IPS-20b (cell line): ENCODE measurements around the gene TARS1.

Experiments
- H3K27ac ChIP-seq: one replicate; pipeline ENCODE4 v1.5.1; 2013; ENCODE audit warnings: low read length
- H3K27me3 ChIP-seq: 2 replicates; pipeline ENCODE4 v1.6.1; 2013; ENCODE audit warnings: mild to moderate bottlenecking, low read length, inconsistent platforms; ENCODE audit not compliant: insufficient read depth
- H3K36me3 ChIP-seq: 2 replicates; pipeline ENCODE4 v1.6.1; 2013; ENCODE audit warnings: low read depth, mild to moderate bottlenecking, inconsistent platforms, low read length, moderate library complexity; ENCODE audit not compliant: insufficient read depth
- H3K4me1 ChIP-seq: 2 replicates; pipeline ENCODE4 v1.6.1; 2013; ENCODE audit warnings: mild to moderate bottlenecking, control low read depth, inconsistent platforms, low read length, moderate library complexity; ENCODE audit not compliant: insufficient read depth
- H3K4me3 ChIP-seq: 2 replicates; pipeline ENCODE4 v1.5.1; 2013; ENCODE audit warnings: mild to moderate bottlenecking, low read length, inconsistent platforms
- H3K9ac ChIP-seq: 2 replicates; pipeline ENCODE4 v1.6.1; 2013; ENCODE audit warnings: low read depth, mild to moderate bottlenecking, inconsistent platforms, low read length, moderate library complexity
- H3K9me3 ChIP-seq: 2 replicates; pipeline ENCODE4 v1.6.1; 2013; ENCODE audit warnings: mild to moderate bottlenecking, low read depth, low read length, inconsistent platforms; ENCODE audit not compliant: insufficient read depth

TARS1 gene

DNA sequence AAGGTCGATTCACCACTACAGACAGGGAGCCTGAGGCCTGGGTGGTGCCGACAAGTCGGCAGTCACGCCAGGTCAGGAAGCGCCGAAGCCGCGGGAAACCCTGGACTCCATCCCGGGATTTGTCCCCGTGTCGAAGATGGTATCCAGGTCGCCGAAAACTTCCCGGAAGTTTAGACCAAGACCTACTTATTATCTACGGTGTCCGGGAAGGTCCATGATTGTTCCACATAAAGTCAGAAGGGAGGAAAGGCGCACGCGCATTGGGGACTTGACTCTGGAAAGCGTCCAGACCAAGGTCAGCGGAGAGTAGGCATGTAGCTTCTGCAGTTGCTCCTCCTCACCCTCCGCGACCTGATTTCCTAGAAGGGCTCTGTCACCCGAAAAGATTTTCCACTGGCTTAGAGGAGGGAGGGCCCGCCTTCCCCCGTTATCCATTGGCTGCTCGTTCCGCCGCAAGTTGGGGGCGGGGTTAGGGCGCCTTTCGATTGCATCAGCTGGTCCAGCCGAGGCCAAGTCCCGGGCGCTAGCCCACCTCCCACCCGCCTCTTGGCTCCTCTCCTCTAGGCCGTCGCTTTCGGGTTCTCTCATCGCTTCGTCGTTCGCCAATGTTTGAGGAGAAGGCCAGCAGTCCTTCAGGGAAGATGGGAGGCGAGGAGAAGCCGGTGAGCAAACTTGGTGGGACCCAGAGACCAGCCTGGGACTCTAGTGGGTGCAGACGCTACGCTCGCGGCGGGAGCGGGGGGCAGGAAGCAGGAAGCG lies at the start of gene TARS1:
TSS of gene TARS1 (plus strand) at position 484 of the 759 bp plus-strand sequence. CDS start at position 606, 122 bp downstream.
- Histone ChIP-seq H3K4me1 (peaks cover 20% of the 10 kb centered on the region; the same call in 1 of the 2 replicates), H3K27me3 (no peaks in the 10 kb centered on the region), H3K4me3 (peak within 1 kb of the TSS; percentile 99), H3K9me3 (no peaks in the 10 kb centered on the region), H3K9ac (peak within 1 kb of the TSS; percentile 100), H3K27ac (peak within 1 kb of the TSS; percentile 97), H3K36me3 (peaks cover 25% of the 10 kb centered on the region)

DNA sequence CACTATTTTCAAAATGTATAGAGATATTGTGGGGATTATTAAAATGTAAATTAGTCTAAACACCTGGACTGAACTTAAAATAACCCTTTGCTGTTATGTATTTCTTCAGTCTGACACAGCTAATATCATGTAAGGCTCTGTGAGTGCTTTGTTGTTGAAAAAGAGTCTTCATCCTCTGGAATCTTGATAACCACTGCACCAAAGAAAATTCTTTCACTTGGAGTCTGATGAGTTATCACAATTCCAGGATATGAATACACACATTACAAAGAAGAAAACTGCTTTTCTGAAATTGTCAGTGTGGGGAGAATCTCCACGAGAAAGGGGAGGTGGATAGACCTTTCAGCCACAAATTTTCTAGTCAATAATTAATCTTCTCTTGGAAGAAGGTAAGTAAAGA lies 42.3 kb upstream of the TARS1 start:
- no peaks in the 10 kb centered on the region for H3K9me3 ChIP-seq

DNA sequence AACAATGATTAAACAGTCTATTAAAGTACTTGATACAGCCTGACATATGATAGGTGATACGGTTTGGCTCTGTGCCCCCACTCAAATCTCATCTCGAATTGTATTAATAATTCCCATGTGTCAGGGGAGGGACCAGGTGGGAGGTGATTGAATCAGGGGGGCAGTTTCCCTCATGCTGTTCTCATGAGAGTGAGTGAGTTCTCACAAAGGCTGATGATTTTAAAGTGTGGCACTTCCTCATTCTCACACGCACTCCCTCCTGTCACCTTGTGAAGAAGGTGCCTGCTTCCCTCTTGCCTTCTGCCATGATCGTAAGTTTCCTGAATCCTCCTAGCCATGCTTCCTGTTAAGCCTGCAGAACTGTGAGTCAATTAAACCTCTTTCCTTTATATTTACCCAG lies 40.1 kb upstream of the TARS1 start:
- no peaks in the 10 kb centered on the region for H3K27me3 ChIP-seq
- H3K9ac ChIP-seq = no peak overlapping the region
- no peak overlapping the region for H3K4me3 ChIP-seq
- no peaks in the 10 kb centered on the region for H3K9me3 ChIP-seq
- no peaks in the 10 kb centered on the region for H3K36me3 ChIP-seq
- H3K27ac ChIP-seq = no peak overlapping the region
- H3K4me1 ChIP-seq = no peaks in the 10 kb centered on the region; the same call in none of the 2 replicates

More for the DNA sequence above, 42.3 kb upstream of the TARS1 start:
- Histone ChIP-seq H3K36me3 (no peaks in the 10 kb centered on the region), H3K9ac (no peak overlapping the region), H3K4me1 (no peaks in the 10 kb centered on the region; the same call in none of the 2 replicates), H3K4me3 (no peak overlapping the region), H3K27ac (no peak overlapping the region), H3K27me3 (no peaks in the 10 kb centered on the region)

DNA sequence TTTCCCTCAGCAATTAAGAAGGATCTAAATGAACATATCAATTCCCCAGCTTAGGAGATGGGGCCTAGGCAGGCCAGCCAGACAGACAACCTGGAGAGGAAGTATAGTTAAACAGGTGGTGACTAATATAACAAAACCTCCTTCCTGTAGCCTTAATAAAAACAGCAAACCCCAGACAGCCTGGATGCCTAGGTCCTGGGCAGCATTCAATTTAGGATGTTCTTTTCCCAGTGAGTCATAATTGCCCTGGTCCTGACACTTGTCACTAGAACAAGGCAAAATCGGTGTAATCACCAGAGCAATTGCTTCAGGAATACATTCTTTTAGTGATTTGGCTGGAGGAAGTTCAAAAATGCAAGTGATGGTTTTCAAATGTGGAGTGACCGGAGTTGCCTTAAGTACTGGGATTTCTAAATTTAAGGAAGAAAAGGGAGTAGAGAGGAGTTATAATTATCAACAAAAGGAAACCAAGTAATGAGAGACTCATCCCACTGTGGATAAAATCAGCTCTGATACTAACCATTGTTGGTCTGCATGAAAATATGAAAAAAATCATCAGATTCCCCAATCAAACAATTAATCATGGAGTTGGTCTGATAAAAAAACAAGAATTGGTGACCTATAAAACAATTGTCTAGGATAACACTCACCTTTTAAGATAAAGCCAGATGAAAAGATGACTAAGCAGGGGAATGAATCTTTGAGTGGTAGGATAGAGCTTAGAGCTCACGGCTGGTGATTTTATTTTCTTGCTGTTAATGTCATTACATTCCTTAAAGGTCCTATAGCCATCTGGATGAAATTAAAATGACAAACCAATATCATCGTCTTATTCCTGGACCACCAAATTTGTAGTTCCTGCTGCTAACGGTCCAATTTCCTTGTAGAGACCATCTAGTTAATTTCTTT lies 39.0 kb upstream of the TARS1 start:
- Histone ChIP-seq H3K27ac (no peak overlapping the region), H3K36me3 (no peaks in the 10 kb centered on the region), H3K4me3 (no peak overlapping the region), H3K27me3 (no peaks in the 10 kb centered on the region), H3K9ac (no peak overlapping the region), H3K4me1 (no peaks in the 10 kb centered on the region; the same call in 1 of the 2 replicates), H3K9me3 (no peaks in the 10 kb centered on the region)

DNA sequence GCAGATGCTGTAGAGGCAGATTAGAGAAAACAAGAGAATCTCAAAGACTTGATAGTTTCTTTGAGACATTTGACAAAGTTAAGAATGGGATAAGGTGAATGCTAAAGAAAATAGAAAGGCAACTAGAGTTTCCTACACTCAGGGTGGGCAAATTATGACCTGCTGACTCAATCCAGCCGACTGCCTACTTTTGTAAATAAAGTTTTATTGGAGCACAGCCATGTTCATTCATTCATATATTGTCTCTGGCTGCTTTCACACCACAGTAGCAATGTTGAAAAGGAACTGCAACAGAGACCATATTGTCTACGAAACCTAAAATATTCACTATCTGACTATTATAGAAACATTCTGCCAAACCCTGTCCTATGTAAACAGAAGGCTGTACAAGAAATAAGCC lies 37.6 kb upstream of the TARS1 start:
- no peak overlapping the region for H3K27ac ChIP-seq
- no peaks in the 10 kb centered on the region for H3K9me3 ChIP-seq
- H3K9ac ChIP-seq = no peak overlapping the region
- H3K27me3 ChIP-seq = no peaks in the 10 kb centered on the region
- no peaks in the 10 kb centered on the region for H3K36me3 ChIP-seq
- no peak overlapping the region for H3K4me3 ChIP-seq
- no peaks in the 10 kb centered on the region; the same call in 1 of the 2 replicates for H3K4me1 ChIP-seq

DNA sequence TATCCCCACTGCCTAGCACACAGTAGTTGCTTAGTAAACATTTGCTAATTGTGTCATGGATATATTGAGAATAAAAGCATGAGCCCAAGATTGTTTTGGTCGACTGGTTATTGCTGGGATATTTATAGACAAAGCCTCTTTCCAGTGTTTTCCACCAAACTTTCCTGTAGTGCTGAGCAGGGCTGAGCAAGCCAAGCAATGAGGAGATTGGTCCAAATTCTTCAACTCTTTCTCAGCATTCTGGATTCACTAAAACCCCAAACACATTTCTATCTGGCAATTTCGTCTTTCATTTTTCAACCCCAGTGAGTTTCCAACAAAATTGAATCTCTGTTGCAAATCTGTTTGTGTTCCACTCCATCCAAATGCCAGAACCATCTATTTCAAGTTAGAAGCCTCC lies 31.9 kb upstream of the TARS1 start:
- Histone ChIP-seq H3K27ac (no peak overlapping the region), H3K9me3 (no peaks in the 10 kb centered on the region), H3K36me3 (no peaks in the 10 kb centered on the region), H3K4me1 (no peaks in the 10 kb centered on the region), H3K4me3 (no peak overlapping the region), H3K9ac (no peak overlapping the region), H3K27me3 (no peaks in the 10 kb centered on the region)

DNA sequence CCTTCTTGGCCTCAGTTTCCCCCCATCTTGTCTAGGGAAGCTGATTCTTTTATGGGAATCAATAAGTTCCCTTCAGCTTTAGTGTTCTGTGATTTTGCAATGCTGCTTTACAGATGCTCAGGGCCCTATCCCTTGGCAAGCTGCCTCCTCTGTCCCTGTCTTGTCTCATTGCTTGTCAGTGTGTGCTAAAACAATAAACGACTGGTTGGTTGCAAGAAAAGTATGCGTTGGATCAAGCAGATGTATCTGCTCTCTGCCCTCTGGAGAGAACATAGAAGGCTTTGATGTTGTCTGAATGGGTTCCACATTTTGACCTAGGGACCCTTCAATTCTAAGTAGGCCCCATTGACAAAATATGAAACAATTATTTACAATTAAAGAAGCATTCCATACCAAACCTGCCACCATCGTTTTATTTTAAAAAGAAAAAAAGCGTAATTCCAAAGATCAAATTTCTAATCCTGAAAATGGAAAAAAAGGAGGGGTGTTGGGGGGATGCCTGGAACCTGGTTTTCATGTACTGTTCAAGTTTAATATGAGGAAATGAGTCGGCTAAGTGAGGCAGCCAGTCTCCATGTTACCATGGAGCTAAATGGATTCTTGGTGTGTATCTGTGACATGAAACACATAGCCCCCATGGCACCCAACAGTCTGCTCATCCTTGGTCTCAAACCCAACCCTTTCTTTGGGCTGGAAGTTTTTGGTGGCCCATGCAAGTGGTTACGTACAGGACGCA lies 31.2 kb upstream of the TARS1 start:
- Histone ChIP-seq H3K27me3 (no peaks in the 10 kb centered on the region), H3K27ac (no peak overlapping the region), H3K4me3 (no peak overlapping the region), H3K36me3 (no peaks in the 10 kb centered on the region), H3K9me3 (no peaks in the 10 kb centered on the region), H3K4me1 (no peaks in the 10 kb centered on the region), H3K9ac (no peak overlapping the region)

DNA sequence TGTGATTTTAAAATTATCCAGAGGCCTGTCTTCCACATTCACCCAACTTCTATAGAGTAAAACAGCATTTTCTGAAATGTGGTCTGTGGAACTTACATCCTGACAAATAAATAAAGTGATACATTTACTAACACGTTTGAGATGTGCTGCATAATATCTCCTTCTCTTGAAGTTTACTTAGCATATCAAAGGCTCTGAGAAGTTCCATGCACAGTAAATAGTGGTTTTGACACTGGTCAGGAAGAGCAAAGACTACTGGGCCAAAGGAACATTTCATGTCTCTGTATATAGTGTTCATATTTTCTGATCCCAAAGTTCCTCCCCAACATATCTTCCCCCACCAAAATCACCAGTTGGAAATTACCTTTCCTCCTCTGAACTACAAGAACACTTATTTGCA lies 30.5 kb upstream of the TARS1 start:
- Histone ChIP-seq H3K4me3 (no peak overlapping the region), H3K27ac (no peak overlapping the region), H3K9me3 (no peaks in the 10 kb centered on the region), H3K36me3 (no peaks in the 10 kb centered on the region), H3K9ac (no peak overlapping the region), H3K4me1 (no peaks in the 10 kb centered on the region), H3K27me3 (no peaks in the 10 kb centered on the region)

DNA sequence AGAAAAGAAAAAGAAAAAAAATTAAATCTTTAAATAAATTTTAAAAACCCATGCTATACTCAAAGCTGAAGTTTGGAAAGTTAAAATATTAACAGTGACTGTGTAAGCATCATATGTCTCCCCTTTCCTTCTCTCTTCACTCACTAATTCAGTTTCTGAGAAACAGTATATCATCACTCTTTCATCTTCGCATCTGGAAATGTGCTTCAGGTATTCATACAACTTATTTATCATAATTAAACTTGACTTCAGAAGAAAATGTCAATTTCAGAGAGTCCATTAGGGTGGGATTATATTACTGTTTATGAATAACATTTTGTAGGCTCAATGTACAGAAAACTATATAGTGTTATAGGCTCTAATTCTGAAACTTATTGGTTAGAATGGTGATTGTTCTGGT lies 29.3 kb upstream of the TARS1 start:
- Histone ChIP-seq H3K4me3 (no peak overlapping the region), H3K4me1 (no peaks in the 10 kb centered on the region), H3K9ac (no peak overlapping the region), H3K27ac (no peak overlapping the region), H3K36me3 (no peaks in the 10 kb centered on the region), H3K9me3 (no peaks in the 10 kb centered on the region), H3K27me3 (no peaks in the 10 kb centered on the region)

DNA sequence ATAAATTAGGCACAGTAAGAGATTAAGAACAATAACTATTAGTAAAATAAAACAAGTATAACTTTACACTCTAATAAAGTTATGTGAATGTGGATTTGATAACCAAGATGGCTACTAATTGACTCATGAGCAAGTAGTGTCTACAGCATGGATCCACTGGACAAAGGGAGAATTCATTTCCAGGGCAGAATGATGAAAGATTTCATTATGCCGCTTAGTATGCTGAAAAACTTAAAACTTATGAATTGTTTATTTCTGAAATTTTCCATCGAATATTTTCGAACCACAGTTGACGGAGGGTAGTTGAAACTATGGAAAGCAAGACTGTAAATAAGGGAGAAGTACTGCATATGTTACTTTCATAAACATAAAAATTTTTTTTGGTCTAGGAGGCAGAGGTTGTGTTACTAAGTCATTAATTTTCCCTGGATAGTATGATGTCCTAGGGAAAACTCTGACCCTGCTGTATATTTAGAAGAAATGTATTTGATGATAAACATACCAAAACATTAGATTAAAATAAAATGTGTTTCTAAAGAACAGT lies 24.9 kb upstream of the TARS1 start:
- Histone ChIP-seq H3K27me3 (no peaks in the 10 kb centered on the region), H3K9me3 (no peaks in the 10 kb centered on the region), H3K9ac (no peak overlapping the region), H3K4me1 (no peaks in the 10 kb centered on the region), H3K27ac (no peak overlapping the region), H3K36me3 (no peaks in the 10 kb centered on the region), H3K4me3 (no peak overlapping the region)

DNA sequence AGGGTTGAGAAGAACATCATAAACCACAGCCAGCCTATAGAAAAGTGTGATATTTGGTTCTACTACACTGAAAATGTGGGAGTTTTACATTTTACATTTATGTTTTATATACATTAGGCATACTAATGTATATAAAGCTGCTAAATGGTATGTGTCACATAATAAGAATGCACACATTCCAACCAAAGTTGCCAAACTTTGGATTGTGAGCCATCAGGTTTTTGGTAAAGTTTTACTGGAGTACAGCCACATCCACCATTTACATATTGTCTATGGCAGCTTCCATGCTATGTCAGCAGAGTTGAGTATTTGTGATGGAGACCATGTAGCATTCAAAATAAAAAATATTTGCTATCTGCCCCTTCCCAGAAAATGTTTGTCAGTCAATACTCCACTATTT lies 23.1 kb upstream of the TARS1 start:
- Histone ChIP-seq H3K27me3 (no peaks in the 10 kb centered on the region), H3K27ac (no peak overlapping the region)

More for the DNA sequence above, 23.1 kb upstream of the TARS1 start:
- Histone ChIP-seq H3K36me3 (no peaks in the 10 kb centered on the region), H3K9ac (no peak overlapping the region), H3K9me3 (no peaks in the 10 kb centered on the region), H3K4me3 (no peak overlapping the region), H3K4me1 (no peaks in the 10 kb centered on the region)
